H1 (cell line): ENCODE measurements around the gene MIOX.

Source experiments
- ASH2L ChIP-seq: fragments of 200-600, 300-600 bp; sonication (generic); IDR thresholded peaks from one replicate; pipeline ENCODE4 v1.7.1; 2017; ENCODE audit warnings: low read length
- BCL11A ChIP-seq, 2 experiments: IDR thresholded peaks; one replicate each; pipeline ENCODE4 v1.6.1; 2011; ENCODE audit warnings: low read depth in 2 of 2, low read length in 2 of 2, mild to moderate bottlenecking in 2 of 2
- CEBPB ChIP-seq: IDR thresholded peaks from 2 replicates; pipeline ENCODE4 v1.6.1; 2012; ENCODE audit warnings: low read depth, low read length
- CHD1 ChIP-seq: IDR thresholded peaks from 2 replicates; pipeline ENCODE4 v1.6.1; 2012; ENCODE audit warnings: low read depth, low read length, improper control_type of control experiment
- CREB1 ChIP-seq: IDR thresholded peaks from 2 replicates; pipeline ENCODE4 v1.6.1; 2012; ENCODE audit warnings: inconsistent platforms
- CTCF ChIP-seq, 3 experiments: IDR thresholded peaks; 1 replicate in 2 of 3; 2 replicates in 1 of 3; pipeline versions ENCODE4 v1.5.1 to v1.6.1; 2011; ENCODE audit warnings: low read length in 3 of 3, mild to moderate bottlenecking in 3 of 3, inconsistent platforms in 2 of 3, low read depth in 1 of 3, moderate library complexity in 1 of 3; ENCODE audit not compliant: insufficient read depth in 1 of 3; ENCODE audit errors: control extremely low read depth in 1 of 3
- EZH2 ChIP-seq: fragments of 200-600 bp; sonication (generic); IDR thresholded peaks from 2 replicates; pipeline ENCODE4 v1.7.1; 2012; ENCODE audit warnings: low read depth, mild to moderate bottlenecking, moderate library complexity, low read length, inconsistent platforms; ENCODE audit not compliant: severe bottlenecking
- NANOG ChIP-seq: IDR thresholded peaks from 2 replicates; pipeline ENCODE4 v1.6.1; 2011; ENCODE audit warnings: low read length, low read depth, mild to moderate bottlenecking, inconsistent platforms; ENCODE audit not compliant: insufficient read depth, poor library complexity, severe bottlenecking
- POLR2A ChIP-seq, 2 experiments: IDR thresholded peaks; 1 replicate in 1 of 2; 2 replicates in 1 of 2; pipeline ENCODE4 v1.6.1; 2011; ENCODE audit warnings: low read depth in 2 of 2, low read length in 2 of 2, mild to moderate bottlenecking in 2 of 2; ENCODE audit errors: control extremely low read depth in 1 of 2
- POLR2AphosphoS5 ChIP-seq: IDR thresholded peaks from 2 replicates; pipeline ENCODE4 v1.6.1; 2011; ENCODE audit warnings: low read depth, low read length
- SIN3A ChIP-seq, 2 experiments: IDR thresholded peaks in 1 of 2; conservative IDR thresholded peaks in 1 of 2; 2 replicates each; pipeline ENCODE4 v1.6.1; 2011 to 2012; ENCODE audit warnings: low read length in 2 of 2, improper control_type of control experiment in 1 of 2, low read depth in 1 of 2, mild to moderate bottlenecking in 1 of 2
- YY1 ChIP-seq: IDR thresholded peaks from 2 replicates; pipeline ENCODE4 v1.6.1; 2011; ENCODE audit warnings: low read depth, mild to moderate bottlenecking, low read length

GRCh38 chr22:50447576-50448551 lies 38.8 kb upstream of the MIOX start:
- no peak for TF ChIP-seq EZH2
- TF ChIP-seq YY1: no peak
- TF ChIP-seq CTCF (IDR thresholded peaks at IDR 0.05; ENCODE audit: control extremely low read depth in 1 of 3, insufficient read depth in 1 of 3, low read depth in 1 of 3, low read length in 3 of 3): no peak
- no peak for TF ChIP-seq SIN3A (conservative IDR thresholded peaks at IDR 0.05 in 1 of 2, IDR thresholded peaks at IDR 0.05 in 1 of 2; ENCODE audit: low read depth in 1 of 2, low read length in 2 of 2)
- TF ChIP-seq BCL11A (IDR thresholded peaks at IDR 0.05; ENCODE audit: low read depth in 2 of 2, low read length in 2 of 2): no peak
- no peak for TF ChIP-seq NANOG
- TF ChIP-seq CREB1: no peak
- TF ChIP-seq ASH2L: no peak
- no peak for TF ChIP-seq POLR2AphosphoS5
- no peak for TF ChIP-seq CEBPB
- TF ChIP-seq POLR2A (IDR thresholded peaks at IDR 0.05; ENCODE audit: control extremely low read depth in 1 of 2, low read depth in 2 of 2, low read length in 2 of 2): no peak
- no peak for TF ChIP-seq CHD1
